GM12873 (cell line): Measurements from ENCODE around the gene TAS2R38.

Experiments used
- TF ChIP-seq, protein P1 (sequence below): IDR thresholded peaks from 2 replicates; pipeline ENCODE4 v1.5.1; 2012; ENCODE audit warnings: low read depth, mild to moderate bottlenecking, moderate library complexity, low read length, control low read depth; ENCODE audit not compliant: insufficient read depth; ENCODE audit errors: missing control alignments

TAS2R38 gene

DNA sequence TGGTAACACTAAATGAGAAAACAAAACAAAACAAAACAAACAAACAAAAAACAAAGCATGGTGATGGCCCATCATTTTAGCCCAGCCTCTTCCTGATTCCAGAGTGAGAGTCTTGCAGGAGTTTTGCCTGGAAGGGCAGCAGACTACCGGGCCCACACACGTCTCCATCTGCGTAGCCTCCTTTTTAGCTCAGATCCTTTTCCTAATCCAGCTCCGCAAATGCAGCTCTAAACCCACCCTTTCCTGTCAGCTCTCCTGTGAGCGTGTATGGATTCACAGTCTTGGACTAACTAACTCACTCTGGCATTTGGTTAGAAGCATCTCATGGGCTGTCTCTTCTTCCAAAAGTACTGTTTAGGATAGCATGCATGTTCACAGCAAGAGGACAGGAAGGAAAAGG is 43.4 kb downstream of the TAS2R38 start:
- TF ChIP-seq, protein P1, sequence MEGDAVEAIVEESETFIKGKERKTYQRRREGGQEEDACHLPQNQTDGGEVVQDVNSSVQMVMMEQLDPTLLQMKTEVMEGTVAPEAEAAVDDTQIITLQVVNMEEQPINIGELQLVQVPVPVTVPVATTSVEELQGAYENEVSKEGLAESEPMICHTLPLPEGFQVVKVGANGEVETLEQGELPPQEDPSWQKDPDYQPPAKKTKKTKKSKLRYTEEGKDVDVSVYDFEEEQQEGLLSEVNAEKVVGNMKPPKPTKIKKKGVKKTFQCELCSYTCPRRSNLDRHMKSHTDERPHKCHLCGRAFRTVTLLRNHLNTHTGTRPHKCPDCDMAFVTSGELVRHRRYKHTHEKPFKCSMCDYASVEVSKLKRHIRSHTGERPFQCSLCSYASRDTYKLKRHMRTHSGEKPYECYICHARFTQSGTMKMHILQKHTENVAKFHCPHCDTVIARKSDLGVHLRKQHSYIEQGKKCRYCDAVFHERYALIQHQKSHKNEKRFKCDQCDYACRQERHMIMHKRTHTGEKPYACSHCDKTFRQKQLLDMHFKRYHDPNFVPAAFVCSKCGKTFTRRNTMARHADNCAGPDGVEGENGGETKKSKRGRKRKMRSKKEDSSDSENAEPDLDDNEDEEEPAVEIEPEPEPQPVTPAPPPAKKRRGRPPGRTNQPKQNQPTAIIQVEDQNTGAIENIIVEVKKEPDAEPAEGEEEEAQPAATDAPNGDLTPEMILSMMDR = no peak

DNA sequence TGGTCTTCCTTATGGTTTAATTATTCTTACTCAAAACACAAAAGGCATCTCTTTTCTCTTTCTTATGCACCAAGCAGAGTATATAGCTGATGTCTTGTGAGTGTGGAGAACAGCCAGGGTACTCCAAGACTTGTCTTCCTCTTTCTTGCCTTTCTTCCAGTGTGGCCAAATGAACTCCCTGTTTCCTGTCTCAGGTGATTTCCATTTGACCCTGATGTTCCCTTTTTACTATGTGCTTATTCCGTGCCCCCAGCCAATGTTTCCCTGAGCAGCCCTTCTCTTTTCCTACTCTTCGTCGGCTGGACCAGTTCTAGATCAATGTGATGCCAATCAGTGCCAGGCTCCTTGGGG is 44.8 kb downstream of the TAS2R38 start:
- TF ChIP-seq, protein P1 = no peak

DNA sequence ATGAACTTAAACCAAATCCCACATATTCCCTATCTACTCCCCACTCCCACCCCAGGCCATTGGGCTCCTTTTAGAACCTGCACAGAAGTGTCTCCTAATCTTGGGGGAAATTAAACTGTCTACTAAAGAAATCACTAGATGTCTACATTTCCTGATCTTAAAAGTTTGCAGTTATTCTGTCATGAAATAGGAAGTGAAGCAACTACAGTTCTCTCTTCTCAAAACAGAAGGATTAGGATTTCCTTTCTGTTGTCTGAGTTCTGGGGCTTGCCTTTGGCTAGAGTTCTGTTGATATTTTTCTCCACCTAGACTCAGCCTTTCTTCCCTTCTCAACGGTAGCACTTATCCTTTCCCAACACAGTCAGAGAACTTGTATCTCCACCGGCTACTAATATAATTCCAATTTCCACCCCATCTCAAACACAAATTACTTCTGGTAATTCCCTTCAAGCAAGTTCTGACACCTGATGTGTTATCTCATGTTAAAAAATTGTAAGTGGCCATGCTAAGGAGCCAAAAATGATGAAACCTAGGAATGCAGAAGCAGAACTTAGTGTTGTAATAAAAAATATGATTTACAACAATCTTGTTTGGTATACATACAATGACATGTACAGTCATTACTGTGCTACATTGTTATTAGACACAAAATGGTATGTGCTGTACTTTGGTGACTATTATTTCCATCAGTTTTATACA is 45.3 kb downstream of the TAS2R38 start:
- TF ChIP-seq, protein P1 = no peak
